SU-DHL-6 (cell line): Measurements from ENCODE around the gene HOMER2.
"Not testable (repeated sequence)": the region's sequence is repeated elsewhere in the genome, so short reads cannot be mapped to it uniquely, and the experiment has no call there.

Source experiments
- H2AFZ ChIP-seq: fragments of 200-600 bp; sonication (generic); 2 replicates; pipeline ENCODE4 v1.6.1; 2014; ENCODE audit warnings: low read depth, mild to moderate bottlenecking, moderate library complexity, mixed read lengths, antibody characterized with exemption, low read length; ENCODE audit not compliant: severe bottlenecking
- H3F3A ChIP-seq: fragments of 200-600 bp; shearing (Covaris generic); 2 replicates; pipeline ENCODE4 v1.6.0; 2016; ENCODE audit warnings: antibody characterized with exemption, mild to moderate bottlenecking; ENCODE audit not compliant: insufficient read depth
- H3K27ac ChIP-seq: fragments of 200-600 bp; sonication (generic); 2 replicates; pipeline ENCODE4 v1.5.1; 2016; ENCODE audit warnings: low read depth, mild to moderate bottlenecking, low read length, moderate library complexity, mixed read lengths
- H3K27me3 ChIP-seq: fragments of 200-600 bp; sonication (generic), shearing (Covaris generic); 2 replicates; pipeline ENCODE4 v1.6.0; 2014; ENCODE audit warnings: mild to moderate bottlenecking, low read length
- H3K36me3 ChIP-seq: fragments of 200-600 bp; sonication (generic); 2 replicates; pipeline ENCODE4 v1.6.1; 2014; ENCODE audit warnings: mild to moderate bottlenecking, low read length, mixed read lengths
- H3K4me2 ChIP-seq: fragments of 300-600, 200-600 bp; shearing (Covaris generic), sonication (generic); 2 replicates; pipeline ENCODE4 v1.6.0; 2014; ENCODE audit warnings: low read length, low read depth, mild to moderate bottlenecking; ENCODE audit not compliant: poor library complexity, severe bottlenecking
- H3K4me3 ChIP-seq: fragments of 200-600 bp; sonication (generic); 2 replicates; pipeline ENCODE4 v1.5.1; 2014; ENCODE audit warnings: antibody characterized with exemption, low read length, mild to moderate bottlenecking, mixed read lengths; ENCODE audit not compliant: insufficient read depth, poor library complexity, severe bottlenecking
- H3K79me2 ChIP-seq: fragments of 200-600 bp; sonication (generic); 2 replicates; pipeline ENCODE4 v1.6.1; 2014; ENCODE audit warnings: mild to moderate bottlenecking, low read length, moderate library complexity; ENCODE audit not compliant: insufficient read depth
- H3K9ac ChIP-seq: fragments of 200-600 bp; sonication (generic); 2 replicates; pipeline ENCODE4 v1.7.0; 2014; ENCODE audit warnings: mild to moderate bottlenecking, low read length
- H3K9me2 ChIP-seq: fragments of 200-600 bp; sonication (generic); replicated peaks from 2 replicates; pipeline ENCODE4 v1.6.1; 2014; ENCODE audit warnings: low read length; ENCODE audit not compliant: insufficient read depth
- H3K9me3 ChIP-seq: fragments of 200-600 bp; sonication (generic); 2 replicates; pipeline ENCODE4 v1.6.1; 2014; ENCODE audit warnings: low read length, mixed read lengths; ENCODE audit not compliant: insufficient read depth
- H4K20me1 ChIP-seq: fragments of 200-600 bp; sonication (generic); 2 replicates; pipeline ENCODE4 v1.6.1; 2014; ENCODE audit warnings: low read depth, mild to moderate bottlenecking, antibody characterized with exemption, low read length, moderate library complexity, mixed read lengths
- CTCF ChIP-seq: fragments of 200-600 bp; sonication (generic); IDR thresholded peaks from one replicate; pipeline ENCODE4 v1.5.1; 2017; ENCODE audit warnings: antibody characterized with exemption, mild to moderate bottlenecking, low read length, moderate library complexity; ENCODE audit not compliant: insufficient read depth, poor library complexity, severe bottlenecking
- EZH2phosphoT487 ChIP-seq: fragments of 200-600 bp; sonication (generic), shearing (Covaris generic); conservative IDR thresholded peaks from 2 replicates; pipeline ENCODE4 v1.6.1; 2018; ENCODE audit warnings: mild to moderate bottlenecking, antibody characterized with exemption, low read length, moderate library complexity, mixed read lengths

The HOMER2 gene

GRCh38 chr15:82870727-82871320 lies 81.7 kb downstream of the HOMER2 start:
- H2AFZ ChIP-seq = no peak overlapping the region
- H3F3A ChIP-seq = no peaks in the 10 kb centered on the region
- no peaks in the 10 kb centered on the region for H3K27me3 ChIP-seq
- no peaks in the 10 kb centered on the region for H3K79me2 ChIP-seq
- no peak for TF ChIP-seq CTCF
- no peak for TF ChIP-seq EZH2phosphoT487
- H3K27ac ChIP-seq = no peak overlapping the region
- H3K9ac ChIP-seq = no peak overlapping the region
- no peak overlapping the region for H3K4me2 ChIP-seq
- no peaks in the 10 kb centered on the region for H3K9me2 ChIP-seq
- H3K4me3 ChIP-seq = no peak overlapping the region
- H3K9me3 ChIP-seq = no peaks in the 10 kb centered on the region
- H3K36me3 ChIP-seq = no peaks in the 10 kb centered on the region
- no peaks in the 10 kb centered on the region for H4K20me1 ChIP-seq

GRCh38 chr15:82865981-82866380 lies 86.5 kb downstream of the HOMER2 start:
- H3K36me3 ChIP-seq, H3K4me2 ChIP-seq, H3F3A ChIP-seq, H3K27ac ChIP-seq, H2AFZ ChIP-seq, H3K27me3 ChIP-seq, H4K20me1 ChIP-seq, H3K9me3 ChIP-seq, H3K79me2 ChIP-seq, H3K9ac ChIP-seq, H3K4me3 ChIP-seq, H3K9me2 ChIP-seq: not testable (repeated sequence)

- H3K4me3 ChIP-seq, H3K36me3 ChIP-seq: not testable (repeated sequence)
Measured at GRCh38 chr15:82865581-82865980, 86.9 kb downstream of the HOMER2 start.

GRCh38 chr15:82864967-82865366 lies 87.6 kb downstream of the HOMER2 start:
- Histone ChIP-seq H3K9me2 (no peaks in the 10 kb centered on the region), H3K4me2 (no peak overlapping the region), H3K36me3 (no peaks in the 10 kb centered on the region), H2AFZ (no peak overlapping the region), H3K79me2 (no peaks in the 10 kb centered on the region), H3K9me3 (no peaks in the 10 kb centered on the region), H3F3A (no peaks in the 10 kb centered on the region), H3K27ac (no peak overlapping the region), H3K4me3 (no peak overlapping the region), H4K20me1 (no peaks in the 10 kb centered on the region), H3K9ac (no peak overlapping the region), H3K27me3 (no peaks in the 10 kb centered on the region)
- no peak for TF ChIP-seq EZH2phosphoT487
- TF ChIP-seq CTCF = no peak

More at GRCh38 chr15:82865581-82865980, 86.9 kb downstream of the HOMER2 start:
- not testable (repeated sequence) for H3K27me3 ChIP-seq, H2AFZ ChIP-seq, H3K27ac ChIP-seq, H3K4me2 ChIP-seq, H3K9ac ChIP-seq, H3K9me3 ChIP-seq, H3F3A ChIP-seq, H4K20me1 ChIP-seq, H3K79me2 ChIP-seq, H3K9me2 ChIP-seq
